DOHH2 (cell line): ENCODE data around the gene HMX1.

Experiments
- CTCF ChIP-seq: fragments of 200-600 bp; sonication (generic); IDR thresholded peaks from one replicate; pipeline ENCODE4 v1.5.1; 2014; ENCODE audit warnings: antibody characterized with exemption, mild to moderate bottlenecking, low read depth, low read length; ENCODE audit not compliant: poor library complexity, severe bottlenecking
- EZH2phosphoT487 ChIP-seq: fragments of 200-600 bp; sonication (generic); IDR thresholded peaks from 2 replicates; pipeline ENCODE4 v1.6.1; 2017; ENCODE audit warnings: borderline replicate concordance, mild to moderate bottlenecking, antibody characterized with exemption, low read length, moderate library complexity, mixed read lengths

GRCh38 chr4:8817096-8817812 lies 54.4 kb downstream of the HMX1 start:
- TF ChIP-seq CTCF: no peak
- TF ChIP-seq EZH2phosphoT487: no peak
